GM12878 (cell line): ENCODE measurements around the gene DHX29.

ENCODE experiments used
- CREM ChIP-seq: IDR thresholded peaks from 2 replicates; pipeline ENCODE4 v1.6.1; 2014; ENCODE audit warnings: antibody characterized with exemption, low read depth
- CTCF ChIP-seq, 3 experiments: IDR thresholded peaks in 2 of 3; conservative IDR thresholded peaks in 1 of 3; 2 replicates each; pipeline ENCODE4 v1.5.1; 2011; ENCODE audit warnings: low read depth in 3 of 3, low read length in 3 of 3, mild to moderate bottlenecking in 3 of 3, control low read depth in 2 of 3, moderate library complexity in 2 of 3, inconsistent platforms in 1 of 3, mixed read lengths in 1 of 3; ENCODE audit not compliant: control insufficient read depth in 2 of 3, insufficient read depth in 1 of 3; ENCODE audit errors: extremely low read depth in 1 of 3
- FOXK2 ChIP-seq: fragments of 450-650 bp; IDR thresholded peaks from 2 replicates; pipeline ENCODE4 v1.6.1; 2017; ENCODE audit warnings: mild to moderate bottlenecking, moderate library complexity
- GABPA ChIP-seq: IDR thresholded peaks from 2 replicates; pipeline ENCODE4 v1.6.1; 2014; ENCODE audit warnings: antibody characterized with exemption, low read depth, mild to moderate bottlenecking, inconsistent platforms
- IRF3 ChIP-seq: fragments of 450-650 bp; IDR thresholded peaks from 2 replicates; pipeline ENCODE4 v1.6.1; 2014; ENCODE audit warnings: mild to moderate bottlenecking
- MAX ChIP-seq: IDR thresholded peaks from 2 replicates; pipeline ENCODE4 v1.6.1; 2012; ENCODE audit warnings: low read depth, low read length, improper control_type of control experiment
- NR2C1 ChIP-seq: fragments of 450-650 bp; IDR thresholded peaks from 2 replicates; pipeline ENCODE4 v1.6.1; 2017; ENCODE audit warnings: antibody characterized with exemption, mild to moderate bottlenecking, moderate library complexity
- NR2F1 ChIP-seq: fragments of 450-650 bp; conservative IDR thresholded peaks from 2 replicates; pipeline ENCODE4 v1.6.1; 2017; ENCODE audit warnings: mild to moderate bottlenecking
- POLR2A ChIP-seq: IDR thresholded peaks from 2 replicates; pipeline ENCODE4 v1.6.1; 2011; ENCODE audit warnings: low read depth, mild to moderate bottlenecking, low read length
- PRDM15 ChIP-seq: fragments of 450-650 bp; formaldehyde crosslinking; IDR thresholded peaks from 2 replicates; pipeline ENCODE4 v1.4.0; 2020; ENCODE audit warnings: mild to moderate bottlenecking, moderate library complexity
- REST ChIP-seq: IDR thresholded peaks from 2 replicates; pipeline ENCODE4 v1.6.1; 2012; ENCODE audit warnings: mild to moderate bottlenecking, low read depth, low read length
- YBX1 ChIP-seq: fragments of 450-650 bp; IDR thresholded peaks from 2 replicates; pipeline ENCODE4 v1.6.1; 2016; ENCODE audit warnings: antibody characterized with exemption

GRCh38 chr5:55254802-55255201, 52.7 kb downstream of the DHX29 start:
- TF ChIP-seq CTCF (IDR thresholded peaks at IDR 0.05 in 2 of 3, conservative IDR thresholded peaks at IDR 0.05 in 1 of 3; ENCODE audit: control insufficient read depth in 2 of 3, extremely low read depth in 1 of 3, insufficient read depth in 1 of 3, low read depth in 3 of 3, low read length in 3 of 3) (no peak), IRF3 (no peak), POLR2A (no peak), MAX (no peak), REST (no peak), NR2C1 (no peak), GABPA (no peak), NR2F1 (no peak), CREM (no peak), YBX1 (no peak), PRDM15 (CRISPR knock-in tag) (no peak), FOXK2 (no peak)
